HG02943 (cell line): Measurements from ENCODE around the gene SPATA2L.
A peak's percentile ranks its signal among the peaks of the same experiment; 100 is the strongest.

Source experiments
- ATAC-seq: cut with Tn5 transposase; IDR thresholded peaks from one replicate; pipeline ENCODE4 v1.9.1; 2021; ENCODE audit warnings: mild to moderate bottlenecking, low read depth, moderate library complexity; ENCODE audit not compliant: unreplicated experiment

SPATA2L gene, protein sequence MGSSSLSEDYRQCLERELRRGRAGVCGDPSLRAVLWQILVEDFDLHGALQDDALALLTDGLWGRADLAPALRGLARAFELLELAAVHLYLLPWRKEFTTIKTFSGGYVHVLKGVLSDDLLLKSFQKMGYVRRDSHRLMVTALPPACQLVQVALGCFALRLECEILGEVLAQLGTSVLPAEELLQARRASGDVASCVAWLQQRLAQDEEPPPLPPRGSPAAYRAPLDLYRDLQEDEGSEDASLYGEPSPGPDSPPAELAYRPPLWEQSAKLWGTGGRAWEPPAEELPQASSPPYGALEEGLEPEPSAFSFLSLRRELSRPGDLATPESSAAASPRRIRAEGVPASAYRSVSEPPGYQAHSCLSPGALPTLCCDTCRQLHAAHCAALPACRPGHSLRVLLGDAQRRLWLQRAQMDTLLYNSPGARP

DNA sequence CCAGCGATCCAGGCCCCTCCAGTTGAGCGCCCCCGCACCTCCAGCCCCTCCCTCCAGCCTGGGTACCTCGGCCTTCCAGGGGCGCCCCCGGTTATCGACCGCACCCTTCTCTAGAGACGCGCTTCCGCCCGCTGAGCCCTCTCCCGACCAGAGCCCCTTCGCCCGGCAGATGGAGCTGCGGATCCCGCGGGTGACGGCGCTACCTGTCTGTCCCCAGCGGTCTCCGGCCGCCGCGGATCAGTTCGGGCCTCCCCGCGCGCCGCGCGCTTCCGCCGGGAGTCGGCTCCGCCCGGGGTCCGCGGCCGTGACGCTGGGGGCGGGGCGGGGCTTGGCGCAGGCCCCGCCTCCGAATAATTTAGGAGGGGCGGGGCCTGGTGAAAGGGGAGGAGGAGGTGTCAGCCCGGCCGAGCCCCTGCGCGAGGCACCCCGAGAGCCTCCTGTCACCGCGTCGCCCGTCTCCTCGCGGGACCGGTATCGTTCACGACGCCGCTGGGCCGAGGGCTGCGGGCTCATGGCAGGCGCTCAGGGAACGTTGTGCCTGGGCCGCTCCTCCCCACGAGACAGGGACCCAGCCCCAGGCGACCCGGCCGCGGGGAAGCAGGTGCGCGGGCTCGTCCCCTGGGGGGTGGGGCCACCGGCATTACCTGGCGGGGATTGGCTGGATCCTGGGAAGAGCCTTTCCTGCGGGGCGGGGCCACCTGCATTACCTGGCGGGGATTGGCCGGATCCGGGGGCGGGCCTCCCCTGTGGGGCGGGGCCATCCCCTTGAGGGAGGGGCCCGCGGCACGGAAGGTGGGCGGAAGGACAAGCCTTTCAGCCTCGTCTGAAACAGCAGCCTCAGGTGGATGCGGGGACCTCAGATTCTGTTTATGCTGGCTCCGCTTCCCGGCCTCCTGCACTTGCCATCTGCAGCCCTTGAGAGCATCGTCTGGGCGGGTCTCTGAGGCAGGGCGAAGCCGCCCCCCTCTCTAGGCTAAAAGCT lies at the start of gene SPATA2L:
TSS of gene SPATA2L (minus strand) at position 281 of the 982 bp plus-strand sequence. CDS start 473 bp downstream, outside the sequence.
- peak; percentile 61 for ATAC-seq

DNA sequence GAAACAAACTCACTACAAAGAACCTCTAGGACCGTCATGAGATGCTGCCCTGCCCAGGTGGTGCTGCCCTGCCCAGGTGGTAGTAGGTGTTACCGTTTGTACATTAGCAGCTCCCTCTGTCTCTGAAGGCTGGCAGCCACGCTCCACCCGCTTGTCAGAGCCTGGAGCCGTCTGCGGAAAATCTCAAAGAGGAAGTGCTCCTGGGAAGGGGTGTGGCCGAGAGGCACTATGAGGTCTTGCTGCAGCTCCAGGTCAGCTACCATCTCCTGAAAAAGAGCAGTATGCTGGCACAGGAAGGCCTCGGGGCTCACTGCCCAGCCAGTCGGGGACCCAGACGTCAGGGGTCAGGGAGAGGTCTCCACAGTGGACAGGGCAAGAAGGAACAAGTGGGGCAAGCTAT lies 48.1 kb upstream of the SPATA2L start:
- no peak for ATAC-seq

DNA sequence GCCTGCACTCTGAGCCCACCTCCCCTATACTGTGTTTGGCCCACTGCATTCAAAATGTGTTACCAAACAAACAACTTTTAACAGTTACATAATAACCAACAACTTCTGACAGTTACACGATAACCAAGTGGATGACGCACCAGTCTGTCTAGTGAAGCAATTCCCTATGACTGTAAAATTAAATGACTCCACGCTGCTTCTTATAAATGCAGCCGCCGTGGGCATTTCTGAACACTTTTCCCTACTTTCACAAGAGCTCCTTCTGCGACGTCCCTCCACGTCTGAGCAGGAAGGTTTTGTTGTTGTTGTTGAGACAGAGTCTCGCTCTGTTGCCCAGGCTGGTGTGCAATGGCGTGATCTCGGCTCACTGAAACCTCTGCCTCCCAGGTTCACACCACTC lies 47.4 kb upstream of the SPATA2L start:
- no peak for ATAC-seq

DNA sequence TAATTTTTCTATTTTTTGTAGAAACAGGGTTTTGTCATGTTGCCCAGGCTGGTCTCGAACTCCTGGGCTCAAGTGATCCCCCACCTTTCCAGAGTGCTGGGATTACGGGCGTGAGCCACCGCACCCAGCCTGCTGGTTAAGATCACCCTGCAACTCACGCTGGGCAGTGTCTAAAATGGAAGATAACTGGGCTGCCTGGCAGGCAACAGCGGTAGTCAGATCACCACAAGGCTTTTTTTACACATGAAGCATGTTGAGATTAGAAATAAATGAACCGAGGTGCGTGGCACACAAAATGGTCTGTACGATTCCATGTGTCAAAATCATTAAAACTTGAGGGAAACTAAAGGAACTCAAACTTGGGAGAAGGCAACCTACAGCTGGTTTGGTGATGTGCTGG lies 46.6 kb upstream of the SPATA2L start:
- no peak for ATAC-seq

DNA sequence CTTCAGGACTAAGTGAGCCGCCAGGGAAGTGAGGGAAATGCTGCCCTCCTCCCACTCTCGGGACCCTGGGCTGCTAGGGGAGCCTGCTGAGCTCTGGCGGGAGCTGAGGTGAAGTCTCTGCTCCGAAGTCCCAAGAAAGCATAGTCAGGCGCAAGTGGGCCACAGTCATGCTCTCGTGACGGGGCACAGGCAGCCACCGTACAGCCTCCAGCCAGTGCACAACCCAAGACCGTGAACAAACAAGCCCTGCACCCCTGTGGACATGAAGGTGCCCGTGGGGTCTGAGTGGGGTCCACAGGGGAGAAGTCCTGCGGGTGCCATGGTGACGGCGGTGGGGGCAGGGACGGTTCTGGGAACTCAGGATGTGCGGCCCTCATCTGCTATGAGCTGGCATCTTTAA lies 44.5 kb upstream of the SPATA2L start:
- no peak for ATAC-seq

DNA sequence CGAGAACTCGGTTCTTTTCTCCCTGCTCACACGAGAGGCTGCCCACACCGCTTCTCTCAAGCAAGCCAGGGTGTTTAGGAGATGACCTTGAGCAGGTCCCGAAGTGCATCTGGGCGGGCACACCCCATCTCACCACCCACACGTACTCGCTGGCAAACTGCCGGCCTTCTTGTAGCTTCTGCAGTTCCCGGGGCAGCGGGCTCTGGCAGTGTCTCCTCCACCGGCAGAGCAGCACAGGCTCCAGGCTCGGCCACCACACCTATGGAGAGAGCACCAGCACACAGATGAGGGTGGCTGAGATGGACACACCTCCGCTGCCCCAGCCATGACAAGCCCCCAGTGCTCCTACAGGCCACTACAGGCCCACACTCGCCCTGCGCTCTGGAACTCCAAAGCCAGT lies 43.3 kb upstream of the SPATA2L start:
- ATAC-seq: no peak

DNA sequence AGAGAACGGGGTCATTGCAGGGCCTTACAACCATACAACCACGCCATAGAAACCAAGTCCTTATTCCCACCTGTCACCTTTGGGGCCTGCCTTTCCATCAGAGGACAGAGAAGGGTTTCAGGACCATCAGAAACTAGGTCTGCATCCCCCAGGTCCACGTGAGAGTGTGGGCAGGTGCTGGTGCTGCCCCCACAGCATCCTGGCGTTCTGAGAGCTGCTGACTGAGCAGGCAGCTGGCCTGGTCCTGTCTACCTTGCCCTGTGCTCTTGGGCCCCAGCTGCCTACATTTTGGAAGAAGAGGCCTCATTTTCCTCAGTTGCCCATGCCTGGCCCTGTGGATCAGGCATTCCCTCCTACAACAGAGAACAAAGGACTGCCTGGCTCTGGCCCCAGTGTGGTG lies 41.4 kb upstream of the SPATA2L start:
- ATAC-seq: no peak

DNA sequence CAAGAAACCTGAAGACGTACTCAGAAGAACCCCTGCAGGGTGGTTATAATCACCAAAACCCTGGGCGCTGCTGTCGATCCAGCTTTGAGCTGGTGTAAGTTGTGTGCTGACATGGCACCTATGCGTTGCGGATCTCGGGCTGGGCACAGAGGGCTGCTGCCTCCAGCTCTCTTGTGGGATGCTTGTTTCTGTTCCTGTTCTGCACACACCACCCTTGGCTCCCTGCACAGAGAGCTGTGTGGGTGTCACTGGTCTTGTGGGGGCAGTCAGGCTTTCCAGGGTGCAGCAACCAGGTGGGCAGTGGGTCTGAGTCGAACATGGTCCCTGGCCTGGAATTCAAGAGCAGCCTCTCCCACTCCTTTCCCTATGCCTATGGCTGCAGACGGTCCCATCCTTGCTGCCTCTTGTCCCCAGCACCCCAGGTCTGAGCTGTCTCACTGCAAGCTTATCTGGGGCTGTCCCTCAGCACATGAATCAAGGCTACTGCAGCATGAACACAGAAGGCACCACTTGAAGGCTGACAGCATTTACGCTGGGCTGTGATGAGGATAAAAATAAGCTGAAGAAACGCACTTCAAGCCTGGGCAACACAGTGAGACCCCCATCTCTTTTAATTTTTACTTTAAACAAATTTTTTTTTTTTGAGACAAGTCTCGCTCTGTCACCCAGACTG lies 40.0 kb upstream of the SPATA2L start:
- ATAC-seq: no peak

DNA sequence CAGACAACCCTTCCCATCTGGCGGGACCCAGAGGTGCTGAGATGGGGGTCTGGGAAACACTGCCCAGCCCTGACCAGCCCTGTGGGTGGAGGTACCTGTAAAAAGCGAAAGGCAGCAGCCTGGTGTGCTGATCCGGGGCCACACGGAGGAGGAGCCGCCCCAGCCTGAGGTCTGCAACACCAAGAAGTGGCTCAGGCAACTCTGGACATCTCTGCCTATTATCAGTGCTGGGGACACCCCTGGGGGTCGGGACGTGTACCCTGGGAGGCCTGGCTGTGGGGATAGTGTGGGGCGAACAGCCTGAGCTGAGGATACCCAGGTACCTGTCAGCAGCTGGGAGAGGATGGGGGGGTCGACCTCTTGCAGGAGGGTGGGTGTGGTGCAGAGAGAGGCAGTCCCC lies 37.9 kb upstream of the SPATA2L start:
- ATAC-seq: no peak

DNA sequence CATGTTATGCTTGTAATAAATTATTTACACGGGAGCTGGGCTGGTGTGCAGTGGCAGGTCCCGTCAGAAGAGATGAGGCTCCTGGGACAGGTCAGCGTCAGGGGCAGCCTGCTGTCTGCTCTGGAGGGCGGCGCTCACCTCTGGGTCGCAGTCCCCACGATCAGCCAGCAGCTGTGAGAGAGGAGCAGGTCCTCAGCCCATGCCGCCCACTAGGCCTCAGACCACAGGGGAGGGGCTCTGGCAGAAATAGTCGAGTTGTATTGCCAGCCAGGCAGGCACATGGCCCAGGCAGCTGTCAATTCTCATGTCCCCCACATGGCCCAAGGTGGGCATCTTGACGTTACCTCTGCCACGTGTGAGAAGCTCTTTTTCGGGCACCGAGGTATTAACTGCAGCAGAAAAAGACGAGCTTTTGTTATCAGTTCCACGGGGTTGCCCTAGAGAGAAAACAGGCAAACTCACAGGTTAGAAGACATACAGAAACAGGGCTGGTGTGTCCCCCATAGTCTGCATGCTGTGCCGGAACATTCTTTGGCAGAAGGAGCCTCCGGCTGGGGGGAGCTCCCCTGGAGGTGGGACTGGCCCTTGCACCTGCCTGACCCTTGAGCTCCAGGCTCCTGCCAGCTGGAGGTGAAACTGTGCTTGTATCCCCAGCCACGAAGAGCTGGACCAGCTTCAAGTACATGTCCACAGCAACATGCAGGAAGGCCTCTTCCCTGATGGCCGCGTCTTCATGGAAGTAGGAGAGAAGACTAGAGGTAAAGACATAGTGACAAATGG lies 37.2 kb upstream of the SPATA2L start:
- no peak for ATAC-seq

DNA sequence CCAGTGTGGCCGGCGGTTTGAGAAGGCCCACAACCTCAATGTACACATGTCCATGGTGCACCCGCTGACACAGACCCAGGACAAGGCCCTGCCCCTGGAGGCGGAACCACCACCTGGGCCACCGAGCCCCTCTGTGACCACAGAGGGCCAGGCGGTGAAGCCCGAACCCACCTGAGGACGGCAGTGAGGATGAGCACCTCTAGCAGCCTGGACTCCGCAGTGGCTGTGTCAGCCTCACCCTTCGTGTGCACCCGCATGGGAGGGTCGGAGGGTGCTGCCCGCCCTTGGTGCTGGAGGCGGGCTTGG lies 36.5 kb upstream of the SPATA2L start:
- no peak for ATAC-seq

DNA sequence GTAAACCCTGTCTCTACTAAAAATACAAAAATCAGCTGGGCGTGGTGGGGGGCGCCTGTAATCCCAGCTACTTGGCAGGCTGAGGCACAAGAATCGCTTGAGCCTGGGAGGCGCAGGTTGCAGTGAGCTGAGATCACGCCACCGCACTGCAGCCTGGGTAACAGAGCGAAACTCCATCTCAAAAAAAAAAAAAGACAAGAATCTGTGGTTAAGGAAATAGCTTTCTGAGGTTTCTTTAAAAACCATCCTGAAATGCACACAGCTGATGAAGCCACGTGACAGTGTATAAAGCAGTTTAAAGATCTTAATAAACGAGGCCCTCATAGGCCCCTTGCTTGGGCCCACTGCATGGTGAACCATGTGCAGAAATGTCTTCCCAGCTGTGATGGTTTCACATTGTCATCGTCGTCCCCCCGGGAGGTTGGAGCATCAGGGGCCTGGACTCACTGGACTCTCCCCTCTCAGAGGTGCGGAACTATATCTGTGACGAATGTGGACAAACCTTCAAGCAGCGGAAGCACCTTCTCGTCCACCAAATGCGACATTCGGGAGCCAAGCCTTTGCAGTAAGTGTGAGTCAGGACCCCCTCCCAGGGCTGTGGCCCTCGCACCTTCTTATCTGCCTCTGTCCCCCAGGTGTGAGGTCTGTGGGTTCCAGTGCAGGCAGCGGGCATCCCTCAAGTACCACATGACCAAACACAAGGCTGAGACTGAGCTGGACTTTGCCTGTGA lies 36.0 kb upstream of the SPATA2L start:
- no peak for ATAC-seq

DNA sequence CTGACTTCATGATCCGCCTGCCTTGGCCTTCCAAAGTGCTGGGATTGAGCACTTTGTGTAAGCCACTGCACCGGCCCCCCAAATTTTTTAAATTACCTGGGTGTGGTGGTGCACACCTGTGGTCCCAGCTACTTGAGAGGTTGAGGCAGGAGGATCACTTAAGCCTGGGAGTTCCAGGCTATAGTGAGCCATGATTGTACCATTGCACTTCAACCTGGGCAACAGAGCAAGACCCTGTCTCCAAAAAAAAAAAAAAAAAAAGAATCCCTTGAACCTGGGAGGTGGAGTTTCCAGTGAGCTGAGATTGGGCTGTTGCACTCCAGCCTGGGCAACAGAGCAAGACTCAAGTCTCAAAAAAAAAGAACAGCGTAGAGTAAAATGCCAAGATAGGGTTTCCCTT lies 35.0 kb upstream of the SPATA2L start:
- ATAC-seq: no peak

DNA sequence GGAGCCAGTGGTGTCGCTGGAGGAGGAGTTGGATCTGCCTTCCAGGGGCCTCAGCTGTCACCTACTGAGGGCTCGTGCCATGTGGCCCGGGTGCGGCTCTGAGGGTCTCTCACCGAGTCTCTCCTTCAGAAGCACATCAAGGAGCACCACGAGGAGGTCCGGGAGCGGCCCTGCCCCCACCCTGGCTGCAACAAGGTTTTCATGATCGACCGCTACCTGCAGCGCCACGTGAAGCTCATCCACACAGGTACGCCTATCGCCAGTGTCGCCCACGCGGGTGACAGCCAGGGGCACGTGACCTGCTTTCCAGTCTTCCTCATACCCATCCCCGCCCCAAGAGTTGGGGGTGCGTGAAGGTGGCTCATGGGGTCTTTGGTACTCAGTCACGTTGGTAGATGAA lies 32.3 kb upstream of the SPATA2L start:
- no peak for ATAC-seq

DNA sequence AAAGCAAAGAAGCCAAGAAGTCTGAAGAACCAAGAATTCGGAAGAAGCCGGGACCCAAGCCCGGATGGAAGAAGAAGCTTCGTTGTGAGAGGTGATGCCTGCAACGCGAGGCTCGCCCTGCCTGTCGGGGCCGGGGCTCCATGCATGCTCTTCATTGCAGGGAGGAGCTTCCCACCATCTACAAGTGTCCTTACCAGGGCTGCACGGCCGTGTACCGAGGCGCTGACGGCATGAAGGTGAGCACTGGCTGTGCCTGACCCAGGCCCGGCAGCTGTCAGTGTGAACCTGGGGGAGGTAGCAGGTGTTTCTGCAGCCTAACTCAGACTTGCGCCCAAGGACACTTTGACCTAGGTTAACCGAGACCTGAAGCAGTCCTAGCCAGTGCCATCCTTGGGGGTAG lies 31.8 kb upstream of the SPATA2L start:
- ATAC-seq: no peak

DNA sequence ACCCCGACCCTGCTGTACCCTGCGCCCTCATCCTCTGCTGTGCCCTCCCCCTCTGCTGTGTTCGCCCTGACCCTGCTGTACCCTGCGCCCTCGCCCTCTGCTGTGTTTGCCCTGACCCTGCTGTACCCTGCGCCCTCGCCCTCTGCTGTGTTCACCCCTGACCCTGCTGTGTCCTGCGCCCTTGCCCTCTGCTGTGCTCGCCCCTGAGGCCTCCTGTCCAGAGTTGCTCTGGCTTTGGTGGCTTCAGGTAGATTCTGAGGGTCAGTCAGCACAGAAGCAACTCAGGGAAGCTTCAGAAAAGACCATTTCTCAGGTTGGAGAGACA lies 31.4 kb upstream of the SPATA2L start:
- ATAC-seq: no peak

DNA sequence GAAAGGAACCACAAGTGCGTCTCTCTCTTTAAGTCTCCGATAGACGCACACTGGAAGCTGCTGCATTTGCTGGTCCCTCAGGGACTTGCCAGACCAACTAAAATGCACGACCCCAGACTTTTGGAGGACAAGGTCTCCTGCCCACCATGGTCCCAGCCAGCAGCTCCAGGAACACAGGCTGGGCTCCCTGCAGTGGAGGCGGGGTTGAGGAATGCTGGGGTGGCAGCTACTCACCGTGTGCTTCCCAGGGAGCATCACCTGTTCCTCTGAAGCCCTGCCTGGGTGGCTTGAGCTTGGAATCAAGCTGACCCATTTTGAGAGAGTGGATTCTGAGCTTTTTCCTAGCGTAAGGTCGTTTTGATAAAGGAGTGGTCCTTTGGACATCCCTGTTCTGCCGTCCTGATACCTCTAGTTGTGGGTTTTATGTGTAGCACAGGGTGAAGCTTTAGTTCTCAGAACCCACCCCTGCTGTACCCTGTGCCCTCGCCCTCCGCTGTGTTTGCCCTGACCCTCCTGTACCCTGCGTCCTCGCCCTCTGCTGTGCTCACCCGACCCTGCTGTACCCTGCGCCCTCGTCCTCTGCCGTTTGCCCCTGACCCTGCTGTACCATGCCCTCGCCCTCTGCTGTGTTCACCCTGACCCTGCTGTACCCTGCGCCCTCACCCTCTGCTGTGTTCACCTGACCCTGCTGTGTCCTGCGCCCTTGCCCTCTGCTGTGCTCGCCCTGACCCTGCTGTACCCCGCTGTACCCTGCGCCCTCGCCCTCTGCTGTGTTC lies 30.8 kb upstream of the SPATA2L start:
- no peak for ATAC-seq

DNA sequence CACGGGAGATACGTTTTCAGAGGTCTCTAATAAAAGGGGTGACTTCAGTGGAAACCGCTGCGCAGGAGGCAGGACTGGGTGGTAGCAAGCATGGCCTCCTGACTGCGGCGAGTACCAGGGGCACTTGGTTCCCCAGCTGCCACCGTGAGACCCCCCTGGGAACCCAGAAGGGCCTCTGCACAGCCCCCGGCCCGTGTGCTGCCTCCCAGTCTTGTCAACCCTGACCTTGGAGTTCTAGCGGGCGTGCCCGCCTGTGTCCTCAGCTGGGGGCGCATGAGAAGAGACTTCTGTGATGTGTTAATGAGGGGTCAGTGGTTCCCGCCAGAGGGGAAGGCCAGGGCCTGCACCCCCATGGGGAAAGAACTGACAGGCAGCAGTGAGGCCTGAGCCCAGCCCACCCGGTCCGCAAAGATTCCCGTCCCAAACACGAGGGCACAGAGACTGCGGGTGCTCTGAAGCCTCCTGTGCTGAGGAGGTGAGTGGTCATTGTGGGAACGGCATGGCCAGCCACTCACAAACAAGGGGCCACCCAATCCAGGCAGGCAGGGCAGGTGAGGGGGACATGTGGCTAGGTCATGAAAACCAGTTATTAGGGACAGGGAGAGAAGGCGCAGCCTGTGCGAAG lies 29.2 kb upstream of the SPATA2L start:
- no peak for ATAC-seq
